LNCAP (cell line): ENCODE data around the gene LPAR6.

Experiments
- TF ChIP-seq, protein P1 (sequence below): fragments of 450-650 bp; IDR thresholded peaks from 2 replicates; pipeline ENCODE4 v1.5.1; 2017; ENCODE audit warnings: mild to moderate bottlenecking

LPAR6 gene

DNA sequence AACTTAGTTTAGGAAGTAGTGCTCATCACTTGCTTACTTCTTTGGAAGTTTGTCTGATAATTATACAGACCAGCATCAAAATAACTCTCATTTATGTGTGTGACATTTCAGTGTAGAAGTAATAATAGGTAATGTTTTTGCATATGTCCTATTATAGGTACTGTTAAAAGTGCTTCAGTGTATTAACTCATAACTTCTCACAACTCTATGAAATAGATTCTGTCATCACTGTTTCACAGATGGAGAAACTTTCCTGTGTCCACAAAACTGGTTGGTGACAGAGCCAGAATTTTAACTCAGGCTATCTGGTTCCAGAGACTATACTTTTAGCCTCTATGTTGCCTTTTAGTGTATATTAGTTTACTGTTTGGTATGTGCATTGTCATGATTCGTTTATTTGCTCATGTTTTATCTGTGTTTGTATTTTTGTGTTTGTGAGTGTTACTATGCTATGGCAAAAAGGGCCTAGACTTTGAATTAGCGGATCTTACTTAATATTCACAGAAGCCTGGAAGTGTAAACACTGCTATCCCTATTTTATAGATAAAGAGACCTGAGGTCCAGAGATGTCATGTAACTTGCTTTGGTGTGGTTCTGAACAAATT is 12.7 kb downstream of the LPAR6 start:
- TF ChIP-seq, protein P1, sequence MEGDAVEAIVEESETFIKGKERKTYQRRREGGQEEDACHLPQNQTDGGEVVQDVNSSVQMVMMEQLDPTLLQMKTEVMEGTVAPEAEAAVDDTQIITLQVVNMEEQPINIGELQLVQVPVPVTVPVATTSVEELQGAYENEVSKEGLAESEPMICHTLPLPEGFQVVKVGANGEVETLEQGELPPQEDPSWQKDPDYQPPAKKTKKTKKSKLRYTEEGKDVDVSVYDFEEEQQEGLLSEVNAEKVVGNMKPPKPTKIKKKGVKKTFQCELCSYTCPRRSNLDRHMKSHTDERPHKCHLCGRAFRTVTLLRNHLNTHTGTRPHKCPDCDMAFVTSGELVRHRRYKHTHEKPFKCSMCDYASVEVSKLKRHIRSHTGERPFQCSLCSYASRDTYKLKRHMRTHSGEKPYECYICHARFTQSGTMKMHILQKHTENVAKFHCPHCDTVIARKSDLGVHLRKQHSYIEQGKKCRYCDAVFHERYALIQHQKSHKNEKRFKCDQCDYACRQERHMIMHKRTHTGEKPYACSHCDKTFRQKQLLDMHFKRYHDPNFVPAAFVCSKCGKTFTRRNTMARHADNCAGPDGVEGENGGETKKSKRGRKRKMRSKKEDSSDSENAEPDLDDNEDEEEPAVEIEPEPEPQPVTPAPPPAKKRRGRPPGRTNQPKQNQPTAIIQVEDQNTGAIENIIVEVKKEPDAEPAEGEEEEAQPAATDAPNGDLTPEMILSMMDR: no peak

DNA sequence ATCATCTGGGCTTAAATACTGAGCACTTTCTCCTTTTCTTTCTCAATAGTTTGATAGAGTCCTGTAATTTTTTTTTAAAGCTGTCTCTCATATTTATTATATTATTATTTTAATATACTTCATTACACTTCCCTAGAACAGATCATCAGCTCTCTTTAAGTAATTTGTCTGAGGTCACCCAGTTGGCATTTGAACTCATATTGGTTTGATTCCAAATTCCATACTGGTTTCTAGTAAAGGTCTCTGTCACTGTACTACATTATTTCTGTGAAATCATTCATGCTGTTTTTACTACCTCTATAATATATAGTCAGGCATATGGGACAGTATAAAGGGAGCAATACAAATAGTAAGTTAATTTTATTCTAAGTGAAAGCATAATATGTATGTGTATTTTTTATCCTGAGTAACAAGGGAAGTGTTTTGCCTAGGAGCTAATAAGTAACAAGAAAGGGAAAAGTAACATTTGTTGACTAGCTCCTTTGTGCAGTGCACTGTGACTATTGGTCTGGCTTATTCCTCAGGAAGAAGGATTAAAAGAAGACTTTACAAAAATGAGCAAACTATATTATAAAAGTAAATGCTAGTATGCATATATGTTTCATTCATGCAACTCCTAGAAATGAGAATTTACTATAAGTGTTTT is 14.3 kb downstream of the LPAR6 start:
- TF ChIP-seq, protein P1: no peak

DNA sequence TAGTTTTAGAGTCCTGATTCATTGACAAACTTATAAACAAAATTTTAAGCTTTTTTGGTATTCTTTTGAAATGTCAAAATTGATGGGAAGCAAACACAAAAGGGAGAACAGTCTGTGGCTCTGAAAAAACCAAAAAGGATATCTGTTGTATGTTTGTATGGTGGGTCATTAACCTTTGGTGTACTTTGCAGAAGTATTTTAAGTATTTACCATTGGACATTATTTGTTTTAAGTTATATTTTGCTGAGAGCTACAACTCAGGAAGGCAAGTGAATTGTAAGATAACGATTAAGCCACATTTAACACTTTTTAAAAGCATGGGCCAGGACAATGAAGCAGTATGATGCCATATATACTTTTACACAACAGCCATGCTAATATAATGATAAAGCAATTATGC is 15.2 kb downstream of the LPAR6 start:
- TF ChIP-seq, protein P1: no peak

DNA sequence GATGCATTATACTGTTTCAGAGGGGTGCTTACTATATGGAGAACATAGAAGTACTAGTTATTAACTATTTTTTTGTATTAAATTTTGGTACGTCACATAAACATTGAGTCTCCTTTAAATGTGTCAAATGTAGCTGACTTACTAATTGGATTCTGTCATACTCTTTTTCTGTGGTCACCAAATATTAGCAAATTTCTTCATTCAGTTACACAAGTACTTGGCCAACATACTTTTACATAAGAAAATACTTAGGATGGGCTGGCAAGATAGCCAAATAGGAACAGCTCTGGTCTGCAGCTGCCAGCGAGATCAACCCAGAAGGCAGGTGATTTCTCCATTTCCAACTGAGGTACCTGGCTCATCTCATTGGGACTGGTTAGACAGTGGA is 19.2 kb downstream of the LPAR6 start:
- TF ChIP-seq, protein P1: no peak

DNA sequence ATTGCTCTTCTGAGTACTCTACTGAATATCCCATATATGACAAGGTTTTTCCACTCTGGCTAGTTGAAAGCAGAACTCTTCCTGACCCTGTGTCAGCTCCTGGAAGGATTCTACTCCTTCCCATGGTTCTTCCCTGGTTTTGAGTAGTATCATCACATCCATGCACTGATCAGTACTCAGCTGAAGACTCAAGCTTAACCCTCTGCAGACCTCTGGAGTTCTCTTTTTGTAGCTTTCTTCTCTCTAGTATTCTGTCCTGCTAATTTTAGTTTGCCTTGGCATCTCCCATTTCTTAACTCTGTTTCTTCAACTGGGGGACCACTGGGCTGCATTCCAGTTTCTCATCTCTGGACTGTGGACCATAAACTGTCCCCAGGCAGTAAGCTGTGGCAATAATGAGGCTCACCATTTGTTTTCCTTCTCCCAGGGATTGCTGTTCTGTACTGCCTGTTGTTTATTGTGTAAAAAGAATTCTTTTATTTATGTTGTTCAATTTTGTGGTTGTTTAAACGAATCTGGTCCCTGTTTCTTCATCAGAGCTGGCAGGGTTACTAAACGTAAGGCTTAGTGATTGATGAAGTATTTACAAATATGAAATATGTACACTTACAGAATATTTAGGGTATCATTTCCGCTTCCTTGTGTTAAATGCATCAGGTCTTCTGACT is 19.7 kb downstream of the LPAR6 start:
- TF ChIP-seq, protein P1: no peak

DNA sequence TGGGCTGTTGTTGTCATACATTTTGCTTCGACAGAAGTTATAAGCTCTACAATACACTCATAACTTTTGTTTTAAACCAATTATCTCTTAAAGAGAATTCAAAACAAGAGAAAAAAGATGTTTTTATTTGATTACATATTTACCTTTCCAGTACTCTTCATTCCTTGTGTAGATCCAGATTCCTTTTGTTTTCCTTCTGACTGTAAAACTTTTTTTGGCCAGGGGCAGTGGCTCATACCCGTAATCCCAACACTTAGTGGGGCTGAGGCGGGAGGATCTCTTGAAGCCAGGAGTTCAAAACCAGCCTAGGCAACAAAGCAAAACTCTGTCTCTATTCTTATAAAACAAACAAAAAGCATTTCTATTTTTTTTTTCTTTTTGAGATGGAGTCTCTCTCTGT is 21.7 kb downstream of the LPAR6 start:
- TF ChIP-seq, protein P1: no peak

DNA sequence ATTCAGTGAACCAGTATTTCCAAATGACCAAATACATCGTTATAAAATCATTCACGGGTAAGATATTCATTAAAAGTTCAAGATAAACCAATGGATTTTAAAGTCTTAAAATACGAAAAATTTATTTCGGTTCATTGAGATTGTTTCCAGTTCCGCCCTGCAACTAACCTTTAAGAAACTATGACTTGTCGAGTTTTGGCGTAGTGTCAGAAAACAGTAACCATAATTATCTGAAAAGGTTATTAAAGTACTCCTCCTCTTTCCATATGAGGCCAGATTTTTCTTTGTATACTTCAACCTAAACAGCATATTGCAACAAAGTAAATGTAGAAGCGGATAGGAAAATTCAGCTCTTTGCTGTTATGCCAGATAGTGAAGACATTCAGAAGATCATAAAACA is 26.1 kb downstream of the LPAR6 start:
- TF ChIP-seq, protein P1: no peak
